Mesendoderm (in vitro differentiated cells): Measurements from ENCODE around the gene DMBT1.

ENCODE experiments used
- DNase-seq: peaks from one replicate; pipeline ENCODE4 v3.0.0; 2013
- H2AK5ac ChIP-seq: 2 replicates; pipeline ENCODE4 v1.6.1; 2013; ENCODE audit warnings: low read length, inconsistent platforms
- H2BK120ac ChIP-seq: 2 replicates; pipeline ENCODE4 v1.6.1; 2013; ENCODE audit warnings: low read depth, mild to moderate bottlenecking, low read length, moderate library complexity, mixed read lengths
- H2BK15ac ChIP-seq: replicated peaks from 2 replicates; pipeline ENCODE4 v1.6.1; 2013; ENCODE audit warnings: low read depth, mild to moderate bottlenecking, moderate library complexity
- H2BK5ac ChIP-seq: 2 replicates; pipeline ENCODE4 v1.6.1; 2013; ENCODE audit warnings: low read length, inconsistent platforms
- H3K18ac ChIP-seq: 2 replicates; pipeline ENCODE4 v1.6.1; 2013; ENCODE audit warnings: mild to moderate bottlenecking, low read length, mixed read lengths
- H3K23ac ChIP-seq: one replicate; pipeline ENCODE4 v1.6.1; 2013; ENCODE audit warnings: low read length
- H3K27ac ChIP-seq: 2 replicates; pipeline ENCODE4 v1.5.1; 2013; ENCODE audit warnings: low read depth, mild to moderate bottlenecking, inconsistent platforms, low read length, moderate library complexity
- H3K27me3 ChIP-seq: 2 replicates; pipeline ENCODE4 v1.6.1; 2013; ENCODE audit warnings: low read length, control low read depth, mild to moderate bottlenecking, inconsistent platforms; ENCODE audit not compliant: insufficient read depth, poor library complexity
- H3K36me3 ChIP-seq: 2 replicates; pipeline ENCODE4 v1.6.1; 2013; ENCODE audit warnings: low read length, inconsistent platforms; ENCODE audit not compliant: control insufficient read depth, insufficient read depth
- H3K4ac ChIP-seq: one replicate; pipeline ENCODE4 v1.6.1; 2013; ENCODE audit warnings: low read depth, mild to moderate bottlenecking, low read length, moderate library complexity
- H3K4me1 ChIP-seq: 2 replicates; pipeline ENCODE4 v1.6.1; 2013; ENCODE audit warnings: low read depth, low read length, inconsistent platforms; ENCODE audit not compliant: control insufficient read depth
- H3K4me2 ChIP-seq: 2 replicates; pipeline ENCODE4 v1.6.1; 2013; ENCODE audit warnings: low read length
- H3K4me3 ChIP-seq: 2 replicates; pipeline ENCODE4 v1.5.1; 2013; ENCODE audit warnings: mild to moderate bottlenecking, low read length
- H3K56ac ChIP-seq: one replicate; pipeline ENCODE4 v1.6.1; 2013; ENCODE audit warnings: low read length
- H3K79me1 ChIP-seq: 2 replicates; pipeline ENCODE4 v1.6.1; 2013; ENCODE audit warnings: low read length, inconsistent platforms
- H3K79me2 ChIP-seq: 2 replicates; pipeline ENCODE4 v1.6.1; 2013; ENCODE audit warnings: mild to moderate bottlenecking, low read length; ENCODE audit not compliant: control insufficient read depth, insufficient read depth
- H3K9ac ChIP-seq: 2 replicates; pipeline ENCODE4 v1.6.1; 2013; ENCODE audit warnings: low read length, inconsistent platforms
- H4K5ac ChIP-seq: one replicate; pipeline ENCODE4 v1.6.1; 2013; ENCODE audit warnings: low read length
- H4K8ac ChIP-seq: one replicate; pipeline ENCODE4 v1.6.1; 2013; ENCODE audit warnings: low read depth, mild to moderate bottlenecking, control low read depth, low read length, moderate library complexity
- WGBS: extraction: QIAGEN DNeasy Blood & Tissue Kit; methylation state at CpG from one replicate; pipeline ENCODE4 v1.1.7; 2013; ENCODE audit warnings: low lambda C conversion rate, missing lambda C conversion rate; ENCODE audit not compliant: insufficient coverage; ENCODE audit errors: extremely low coverage; 5-methylcytosine and 5-hydroxymethylcytosine counted together

DMBT1 gene

DNA sequence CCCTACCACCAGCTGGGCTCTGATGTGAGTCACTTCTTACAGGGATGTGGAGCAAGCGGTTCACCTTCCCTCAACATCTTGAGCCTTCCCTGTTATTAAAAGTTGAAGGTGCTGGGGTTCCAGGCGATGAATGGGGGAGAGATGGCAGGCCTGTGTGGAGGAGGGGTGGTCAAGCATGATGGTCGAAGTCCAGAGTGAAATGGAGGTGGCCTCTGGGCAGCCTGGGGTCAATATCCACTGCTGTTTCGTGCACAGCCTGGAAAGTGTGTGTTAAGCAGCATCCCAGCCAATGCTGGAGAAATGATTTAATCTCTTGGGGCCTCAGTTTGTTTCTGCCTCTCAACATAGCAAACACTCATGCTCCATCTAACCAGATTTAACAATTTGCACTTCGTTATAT lies 33.7 kb upstream of the DMBT1 start:
- Histone ChIP-seq H3K27ac (no peak overlapping the region), H3K4me3 (no peak overlapping the region), H2BK15ac (no peak overlapping the region), H3K18ac (no peak overlapping the region), H3K23ac (no peak overlapping the region), H4K5ac (no peak overlapping the region), H3K27me3 (no peaks in the 10 kb centered on the region), H3K4me1 (no peaks in the 10 kb centered on the region), H3K79me1 (no peaks in the 10 kb centered on the region), H3K4ac (no peak overlapping the region), H3K9ac (no peak overlapping the region), H2AK5ac (no peak overlapping the region), H3K36me3 (no peaks in the 10 kb centered on the region), H4K8ac (no peak overlapping the region), H3K56ac (no peak overlapping the region), H2BK5ac (no peak overlapping the region), H3K79me2 (no peaks in the 10 kb centered on the region), H3K4me2 (no peak overlapping the region), H2BK120ac (no peak overlapping the region)
- DNase-seq, result no peak
- WGBS, result no CpG with 5 or more reads among the region's 5 CpGs

DNA sequence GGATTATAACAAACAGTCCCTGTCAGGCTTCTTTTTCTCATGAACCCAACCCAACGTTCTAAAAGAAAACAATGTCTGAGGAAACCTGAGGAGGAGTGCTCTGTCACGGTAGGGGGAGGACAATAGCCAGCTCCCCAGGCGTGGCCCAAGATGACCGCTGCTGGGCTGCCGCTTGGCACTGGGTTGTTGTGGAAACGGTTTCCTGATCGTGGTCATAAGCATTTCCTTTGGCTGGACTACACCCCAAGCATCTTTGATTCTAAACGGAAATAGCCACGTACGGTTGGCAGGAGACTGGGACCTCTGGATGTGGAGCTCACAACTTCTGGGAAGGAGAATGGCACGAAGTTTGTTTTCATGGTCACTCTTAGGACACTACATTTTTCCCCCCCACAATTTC lies 30.4 kb upstream of the DMBT1 start:
- Histone ChIP-seq H3K4me1 (no peaks in the 10 kb centered on the region), H3K18ac (no peak overlapping the region), H3K4ac (no peak overlapping the region), H2BK120ac (no peak overlapping the region), H3K27ac (no peak overlapping the region), H3K27me3 (no peaks in the 10 kb centered on the region), H3K9ac (no peak overlapping the region), H4K8ac (no peak overlapping the region), H3K4me3 (no peak overlapping the region), H3K23ac (no peak overlapping the region), H4K5ac (no peak overlapping the region), H3K56ac (no peak overlapping the region), H3K4me2 (no peak overlapping the region), H3K36me3 (no peaks in the 10 kb centered on the region), H2BK15ac (no peak overlapping the region), H2BK5ac (no peak overlapping the region), H2AK5ac (no peak overlapping the region), H3K79me2 (no peaks in the 10 kb centered on the region), H3K79me1 (no peaks in the 10 kb centered on the region)
- DNase-seq, result no peak
- WGBS, result no CpG with 5 or more reads among the region's 11 CpGs

DNA sequence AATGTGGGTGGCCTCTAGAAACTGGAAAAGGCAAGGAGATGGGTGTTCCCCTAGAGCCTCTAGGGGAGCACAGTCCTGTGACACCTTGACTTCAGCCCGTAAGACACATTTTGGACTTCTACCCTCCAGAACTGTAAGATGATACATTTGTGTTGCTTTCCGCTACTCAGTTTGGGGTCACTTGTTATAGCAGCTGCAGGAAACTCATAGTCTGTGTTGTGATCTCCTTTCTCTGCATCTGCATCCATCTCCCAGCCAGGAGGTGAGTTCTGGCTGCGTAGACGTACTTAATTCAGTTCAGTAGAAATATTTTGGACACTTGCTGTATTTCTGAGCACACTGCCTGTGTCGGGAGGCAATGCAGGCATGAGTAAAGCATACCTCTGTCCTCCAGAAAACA lies 29.3 kb upstream of the DMBT1 start:
- no peak overlapping the region for H3K23ac ChIP-seq
- no peaks in the 10 kb centered on the region for H3K27me3 ChIP-seq
- H3K36me3 ChIP-seq, result no peaks in the 10 kb centered on the region
- DNase-seq, result no peak
- no peak overlapping the region for H2BK5ac ChIP-seq
- no peak overlapping the region for H3K9ac ChIP-seq
- H4K5ac ChIP-seq, result no peak overlapping the region
- H3K4me1 ChIP-seq, result no peaks in the 10 kb centered on the region
- H3K18ac ChIP-seq, result no peak overlapping the region
- H3K4me3 ChIP-seq, result no peak overlapping the region
- no peaks in the 10 kb centered on the region for H3K79me2 ChIP-seq
- H2BK120ac ChIP-seq, result no peak overlapping the region
- no peak overlapping the region for H3K56ac ChIP-seq
- no peak overlapping the region for H3K27ac ChIP-seq
- H4K8ac ChIP-seq, result no peak overlapping the region
- H3K4ac ChIP-seq, result no peak overlapping the region
- H3K4me2 ChIP-seq, result no peak overlapping the region
- H2AK5ac ChIP-seq, result no peak overlapping the region
- no peaks in the 10 kb centered on the region for H3K79me1 ChIP-seq
- no CpG with 5 or more reads among the region's 5 CpGs for WGBS
- H2BK15ac ChIP-seq, result no peak overlapping the region

DNA sequence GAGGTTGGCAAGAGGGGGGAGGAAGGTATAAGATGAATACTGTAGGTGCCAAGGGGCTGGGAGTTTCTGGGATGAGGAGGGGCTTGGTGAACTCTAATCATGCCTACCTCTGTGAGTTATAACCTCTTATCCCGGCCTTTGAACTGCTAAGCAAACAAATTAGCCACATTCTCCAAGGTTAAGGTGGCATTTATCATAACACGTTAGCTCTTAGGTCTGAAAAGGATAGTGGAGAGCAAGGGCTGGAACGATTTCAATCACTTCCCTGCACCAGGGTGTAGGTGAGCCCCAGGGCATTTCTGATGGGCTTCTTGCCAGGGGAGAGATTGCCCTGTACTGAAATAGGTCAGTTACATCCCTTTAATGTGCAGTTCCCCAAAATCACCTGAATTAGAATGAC lies 28.6 kb upstream of the DMBT1 start:
- H3K23ac ChIP-seq, result no peak overlapping the region
- no CpG with 5 or more reads among the region's 3 CpGs for WGBS
- H3K4me1 ChIP-seq, result no peaks in the 10 kb centered on the region
- no peak overlapping the region for H3K4me3 ChIP-seq
- H4K8ac ChIP-seq, result no peak overlapping the region
- H3K4ac ChIP-seq, result no peak overlapping the region
- H2BK15ac ChIP-seq, result no peak overlapping the region
- no peaks in the 10 kb centered on the region for H3K79me2 ChIP-seq
- no peak overlapping the region for H3K4me2 ChIP-seq
- H2BK120ac ChIP-seq, result no peak overlapping the region
- H3K56ac ChIP-seq, result no peak overlapping the region
- no peak overlapping the region for H3K9ac ChIP-seq
- H3K79me1 ChIP-seq, result no peaks in the 10 kb centered on the region
- H3K27me3 ChIP-seq, result no peaks in the 10 kb centered on the region
- H3K18ac ChIP-seq, result no peak overlapping the region
- no peak overlapping the region for H2AK5ac ChIP-seq
- H3K27ac ChIP-seq, result no peak overlapping the region
- H3K36me3 ChIP-seq, result no peaks in the 10 kb centered on the region
- no peak overlapping the region for H2BK5ac ChIP-seq
- no peak for DNase-seq
- H4K5ac ChIP-seq, result no peak overlapping the region

DNA sequence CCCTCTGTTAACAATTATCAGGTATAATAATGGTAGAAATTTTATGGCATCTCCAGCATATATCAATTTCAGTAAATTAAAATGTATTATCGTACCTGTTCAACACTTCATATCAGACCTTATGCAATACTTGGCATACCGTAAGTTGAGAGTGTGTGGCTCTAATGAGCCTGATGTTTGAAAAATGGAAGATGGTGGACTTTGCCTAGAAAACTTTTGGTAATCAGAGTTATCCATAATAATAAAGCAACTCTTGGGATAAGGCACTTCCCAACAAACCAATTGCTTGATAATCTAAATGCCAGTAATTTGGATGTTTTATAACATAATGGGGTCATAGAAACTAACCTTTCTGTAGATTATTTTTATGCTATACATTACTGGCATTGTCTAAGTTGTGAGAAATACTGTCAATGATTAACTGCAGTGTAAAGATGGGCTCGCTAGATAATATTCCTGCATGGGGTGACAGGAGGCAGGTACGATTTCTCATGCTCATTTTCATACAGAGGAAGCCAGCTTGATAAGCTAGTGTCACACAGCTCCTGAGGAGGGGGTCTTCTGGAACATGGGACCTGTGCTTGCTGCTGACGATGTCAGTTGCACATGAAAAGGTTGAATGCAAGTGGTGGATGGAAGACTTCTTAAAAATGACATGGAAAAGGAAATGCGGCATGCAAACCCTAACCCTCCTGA lies 27.8 kb upstream of the DMBT1 start:
- H3K79me2 ChIP-seq, result no peaks in the 10 kb centered on the region
- H3K9ac ChIP-seq, result no peak overlapping the region
- H3K36me3 ChIP-seq, result no peaks in the 10 kb centered on the region
- H3K27ac ChIP-seq, result no peak overlapping the region
- H2BK120ac ChIP-seq, result no peak overlapping the region
- H2BK15ac ChIP-seq, result no peak overlapping the region
- no peak overlapping the region for H3K4me3 ChIP-seq
- H3K4ac ChIP-seq, result no peak overlapping the region
- no peak overlapping the region for H4K5ac ChIP-seq
- no peak overlapping the region for H3K4me2 ChIP-seq
- no peak overlapping the region for H3K23ac ChIP-seq
- H3K56ac ChIP-seq, result no peak overlapping the region
- no peaks in the 10 kb centered on the region for H3K79me1 ChIP-seq
- no peaks in the 10 kb centered on the region for H3K4me1 ChIP-seq
- H3K27me3 ChIP-seq, result no peaks in the 10 kb centered on the region
- H4K8ac ChIP-seq, result no peak overlapping the region
- no CpG with 5 or more reads among the region's 6 CpGs for WGBS
- no peak overlapping the region for H2AK5ac ChIP-seq
- no peak for DNase-seq
- H3K18ac ChIP-seq, result no peak overlapping the region
- no peak overlapping the region for H2BK5ac ChIP-seq

DNA sequence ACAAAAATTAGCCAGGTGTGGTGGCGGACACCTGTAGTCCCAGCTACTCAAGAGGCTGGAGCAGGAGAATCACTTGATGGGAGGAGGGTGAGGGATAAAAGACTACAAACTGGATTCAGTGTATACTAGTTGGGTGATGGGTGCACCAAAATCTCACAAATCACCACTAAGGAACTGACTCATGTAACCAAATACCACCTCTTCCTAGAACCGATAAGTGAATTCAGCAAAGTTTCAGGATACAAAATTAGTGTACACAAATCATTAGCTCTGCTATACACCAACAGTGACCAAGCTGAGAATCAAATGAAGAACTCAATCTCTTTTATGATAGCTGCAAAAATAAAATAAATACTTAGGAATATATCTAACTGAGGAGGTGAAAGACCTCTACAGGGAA lies 23.0 kb upstream of the DMBT1 start:
- H3K27me3 ChIP-seq, result no peaks in the 10 kb centered on the region
- no peak overlapping the region for H3K4me3 ChIP-seq
- H2BK5ac ChIP-seq, result no peak overlapping the region
- DNase-seq, result no peak
- no peak overlapping the region for H2BK15ac ChIP-seq
- H3K79me2 ChIP-seq, result no peaks in the 10 kb centered on the region
- no peak overlapping the region for H3K18ac ChIP-seq
- H3K9ac ChIP-seq, result no peak overlapping the region
- H2BK120ac ChIP-seq, result no peak overlapping the region
- no peak overlapping the region for H3K27ac ChIP-seq
- no peaks in the 10 kb centered on the region for H3K36me3 ChIP-seq
- no peak overlapping the region for H3K4me2 ChIP-seq
- no peaks in the 10 kb centered on the region for H3K4me1 ChIP-seq
- H4K5ac ChIP-seq, result no peak overlapping the region
- H3K23ac ChIP-seq, result no peak overlapping the region
- no peak overlapping the region for H2AK5ac ChIP-seq
- no peak overlapping the region for H3K4ac ChIP-seq
- WGBS, result no CpG with 5 or more reads among the region's 2 CpGs
- H3K56ac ChIP-seq, result no peak overlapping the region
- no peaks in the 10 kb centered on the region for H3K79me1 ChIP-seq
- no peak overlapping the region for H4K8ac ChIP-seq
